ENCODE results near the gene SIRPA.
A peak's percentile ranks its signal among the peaks of the same experiment; 100 is the strongest.

SIRPA gene

GRCh38 chr20:1860446-1860845 lies 34.8 kb upstream of the SIRPA start:
- H3K9me3 Mint-ChIP-seq: no peaks in the 10 kb centered on the region
- H3K36me3 Mint-ChIP-seq (ENCODE audit: insufficient read depth): no peaks in the 10 kb centered on the region
- H3K27ac Mint-ChIP-seq: no peak overlapping the region
- no peaks in the 10 kb centered on the region for H3K4me1 Mint-ChIP-seq (ENCODE audit: low read depth in 2 of 2)
- H3K4me3 Mint-ChIP-seq: no peak overlapping the region
- DNase-seq (no peak), ATAC-seq (replicated peaks) (no peak)
- peaks cover 30 to 86% of the 10 kb centered on the region in 2 donors for H3K27me3 Mint-ChIP-seq

DNA sequence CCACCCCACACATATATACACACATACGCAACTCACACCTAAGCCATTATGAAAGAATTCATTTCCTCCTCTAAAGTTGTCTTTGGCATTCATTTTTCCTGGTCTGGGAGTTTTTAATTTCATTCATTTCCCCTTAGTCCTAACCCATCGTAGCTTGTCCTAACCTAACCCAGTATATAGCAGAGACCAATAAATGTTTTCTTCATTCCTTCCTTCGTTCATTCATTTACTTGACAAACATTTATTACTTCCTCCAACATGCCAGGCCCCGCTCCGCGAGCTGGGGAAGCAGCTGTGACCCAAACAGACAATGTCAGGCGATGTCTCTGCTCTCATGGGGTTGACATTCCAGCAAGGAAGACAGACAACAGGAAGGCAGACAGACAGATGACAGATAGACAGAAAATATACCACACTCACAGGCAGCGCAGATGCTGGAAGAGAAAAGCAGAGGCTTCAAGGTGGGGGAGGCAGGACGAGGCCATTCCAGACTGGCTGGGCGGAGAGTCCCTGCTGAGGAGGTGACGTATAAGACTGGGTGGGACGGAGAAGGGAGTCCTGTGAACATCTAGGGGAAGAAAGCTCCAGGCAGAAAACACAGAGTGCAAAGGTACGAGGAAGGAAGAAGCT lies 33.7 kb upstream of the SIRPA start:
- no peaks in the 10 kb centered on the region for H3K36me3 Mint-ChIP-seq (ENCODE audit: insufficient read depth)
- H3K4me3 Mint-ChIP-seq: no peak overlapping the region
- H3K9me3 Mint-ChIP-seq: no peaks in the 10 kb centered on the region
- ATAC-seq (replicated peaks) (no peak), DNase-seq (no peak)
- no peak overlapping the region for H3K27ac Mint-ChIP-seq
- peaks cover 25 to 86% of the 10 kb centered on the region in 2 donors for H3K27me3 Mint-ChIP-seq
- no peaks in the 10 kb centered on the region for H3K4me1 Mint-ChIP-seq (ENCODE audit: low read depth in 2 of 2)

GRCh38 chr20:1861996-1862662 lies 33.1 kb upstream of the SIRPA start:
- Mint-ChIP-seq H3K36me3 (ENCODE audit: insufficient read depth) (no peaks in the 10 kb centered on the region), H3K27me3 (peaks cover 31 to 91% of the 10 kb centered on the region in 2 donors), H3K27ac (no peak overlapping the region), H3K4me1 (ENCODE audit: low read depth in 2 of 2) (no peaks in the 10 kb centered on the region), H3K9me3 (no peaks in the 10 kb centered on the region), H3K4me3 (no peak overlapping the region)
- ATAC-seq (replicated peaks) (no peak), DNase-seq (no peak)

DNA sequence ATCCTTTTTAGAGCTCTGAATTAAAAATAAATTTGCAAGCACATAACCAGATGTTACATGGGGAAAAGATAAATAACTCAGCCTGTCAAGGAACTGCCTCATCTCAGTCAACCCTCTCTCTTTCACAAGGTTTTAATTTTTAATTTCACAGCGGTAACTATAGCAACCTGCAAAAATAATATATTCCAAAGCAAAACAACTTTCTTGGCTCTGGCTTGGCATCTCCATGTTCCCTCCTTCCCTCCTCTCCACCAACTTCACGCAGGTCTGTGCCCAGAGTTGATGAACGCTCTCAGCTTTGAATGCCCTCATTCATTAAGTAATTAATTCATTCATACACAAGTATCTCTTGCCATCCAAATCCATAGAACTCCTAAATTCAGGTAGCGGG lies 32.5 kb upstream of the SIRPA start:
- no peak for ATAC-seq (replicated peaks)

DNA sequence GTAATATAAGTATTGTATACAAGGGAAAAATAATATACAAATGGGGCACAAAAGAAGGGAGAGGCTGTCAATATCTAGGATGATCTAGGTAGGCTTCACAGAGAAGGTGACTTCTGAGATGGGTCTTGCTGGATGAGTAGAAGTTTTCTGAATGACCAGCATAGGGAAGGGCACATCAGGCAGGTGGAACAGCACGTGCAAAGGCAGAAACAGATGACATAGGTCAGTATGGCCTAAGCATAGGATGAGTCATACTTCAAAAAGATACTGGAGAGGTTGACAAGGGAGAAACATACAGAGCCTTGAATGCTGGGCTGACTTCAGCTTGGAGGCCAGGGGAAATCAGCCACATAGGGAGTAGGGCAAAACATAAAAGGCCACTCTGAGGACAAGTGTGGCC lies 31.9 kb upstream of the SIRPA start:
- no peak overlapping the region for H3K27ac Mint-ChIP-seq
- H3K27me3 Mint-ChIP-seq: peaks cover 39 to 89% of the 10 kb centered on the region in 2 donors
- DNase-seq: no peak
- H3K4me1 Mint-ChIP-seq (ENCODE audit: low read depth in 2 of 2): no peaks in the 10 kb centered on the region
- ATAC-seq (replicated peaks): no peak
- no peak overlapping the region for H3K4me3 Mint-ChIP-seq
- H3K36me3 Mint-ChIP-seq (ENCODE audit: insufficient read depth): no peaks in the 10 kb centered on the region
- no peaks in the 10 kb centered on the region for H3K9me3 Mint-ChIP-seq

More for the DNA sequence above, 32.5 kb upstream of the SIRPA start:
- Mint-ChIP-seq H3K4me1 (ENCODE audit: low read depth in 2 of 2) (no peaks in the 10 kb centered on the region), H3K9me3 (no peaks in the 10 kb centered on the region), H3K27me3 (peaks cover 34 to 91% of the 10 kb centered on the region in 2 donors), H3K36me3 (ENCODE audit: insufficient read depth) (no peaks in the 10 kb centered on the region), H3K4me3 (no peak overlapping the region), H3K27ac (no peak overlapping the region)
- DNase-seq: no peak

GRCh38 chr20:1866834-1867233 lies 28.4 kb upstream of the SIRPA start:
- no peak for ATAC-seq (replicated peaks)
- H3K9me3 Mint-ChIP-seq: no peaks in the 10 kb centered on the region
- no peak for DNase-seq
- H3K36me3 Mint-ChIP-seq (ENCODE audit: insufficient read depth): no peaks in the 10 kb centered on the region
- H3K4me1 Mint-ChIP-seq (ENCODE audit: low read depth in 2 of 2): peaks cover 0 to 2% of the 10 kb centered on the region in 2 donors
- no peak overlapping the region for H3K4me3 Mint-ChIP-seq
- no peak overlapping the region for H3K27ac Mint-ChIP-seq
- peaks cover 32 to 89% of the 10 kb centered on the region in 2 donors for H3K27me3 Mint-ChIP-seq

- no peak overlapping the region for H3K27ac Mint-ChIP-seq
- no peak overlapping the region for H3K4me3 Mint-ChIP-seq
- ATAC-seq (replicated peaks) (no peak), DNase-seq (no peak)
- peaks cover 31 to 81% of the 10 kb centered on the region in 2 donors for H3K27me3 Mint-ChIP-seq
- peaks cover 0 to 2% of the 10 kb centered on the region in 2 donors for H3K4me1 Mint-ChIP-seq (ENCODE audit: low read depth in 2 of 2)
- H3K36me3 Mint-ChIP-seq (ENCODE audit: insufficient read depth): no peaks in the 10 kb centered on the region
- H3K9me3 Mint-ChIP-seq: no peaks in the 10 kb centered on the region
Measured at GRCh38 chr20:1867495-1868260, 27.5 kb upstream of the SIRPA start.

GRCh38 chr20:1868856-1869255 lies 26.4 kb upstream of the SIRPA start:
- no peak for ATAC-seq (replicated peaks)
- Mint-ChIP-seq H3K36me3 (ENCODE audit: insufficient read depth) (no peaks in the 10 kb centered on the region), H3K27me3 (peaks cover 25 to 70% of the 10 kb centered on the region in 2 donors), H3K27ac (no peak overlapping the region), H3K4me3 (no peak overlapping the region), H3K4me1 (ENCODE audit: low read depth in 2 of 2) (peaks cover 0 to 2% of the 10 kb centered on the region in 2 donors), H3K9me3 (no peaks in the 10 kb centered on the region)
- DNase-seq: no peak

DNA sequence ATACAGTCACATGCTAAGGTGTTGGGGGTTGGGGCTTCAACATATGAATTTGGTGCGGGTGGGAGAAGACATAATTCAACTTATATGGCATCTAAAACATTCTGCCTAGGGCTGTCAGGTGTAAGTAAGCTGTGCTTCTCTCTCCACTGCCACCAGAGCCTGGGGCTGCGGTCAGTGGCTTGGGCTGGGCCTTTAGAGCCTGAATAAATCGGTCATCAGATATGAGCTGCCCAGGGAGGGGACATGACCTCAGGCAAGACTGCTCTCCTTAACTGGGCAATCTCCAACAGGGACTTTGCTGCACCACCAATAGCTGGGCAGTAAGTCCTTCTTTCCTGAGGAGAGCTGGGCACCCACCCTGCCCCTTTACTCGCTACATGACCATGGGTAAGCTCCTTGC lies 24.9 kb upstream of the SIRPA start:
- Mint-ChIP-seq H3K4me3 (no peak overlapping the region), H3K27me3 (peaks cover 25 to 75% of the 10 kb centered on the region in 2 donors), H3K9me3 (no peaks in the 10 kb centered on the region), H3K36me3 (ENCODE audit: insufficient read depth) (no peaks in the 10 kb centered on the region), H3K4me1 (ENCODE audit: low read depth in 2 of 2) (peaks cover 0 to 2% of the 10 kb centered on the region in 2 donors), H3K27ac (no peak overlapping the region)
- DNase-seq (no peak), ATAC-seq (replicated peaks) (no peak)

DNA sequence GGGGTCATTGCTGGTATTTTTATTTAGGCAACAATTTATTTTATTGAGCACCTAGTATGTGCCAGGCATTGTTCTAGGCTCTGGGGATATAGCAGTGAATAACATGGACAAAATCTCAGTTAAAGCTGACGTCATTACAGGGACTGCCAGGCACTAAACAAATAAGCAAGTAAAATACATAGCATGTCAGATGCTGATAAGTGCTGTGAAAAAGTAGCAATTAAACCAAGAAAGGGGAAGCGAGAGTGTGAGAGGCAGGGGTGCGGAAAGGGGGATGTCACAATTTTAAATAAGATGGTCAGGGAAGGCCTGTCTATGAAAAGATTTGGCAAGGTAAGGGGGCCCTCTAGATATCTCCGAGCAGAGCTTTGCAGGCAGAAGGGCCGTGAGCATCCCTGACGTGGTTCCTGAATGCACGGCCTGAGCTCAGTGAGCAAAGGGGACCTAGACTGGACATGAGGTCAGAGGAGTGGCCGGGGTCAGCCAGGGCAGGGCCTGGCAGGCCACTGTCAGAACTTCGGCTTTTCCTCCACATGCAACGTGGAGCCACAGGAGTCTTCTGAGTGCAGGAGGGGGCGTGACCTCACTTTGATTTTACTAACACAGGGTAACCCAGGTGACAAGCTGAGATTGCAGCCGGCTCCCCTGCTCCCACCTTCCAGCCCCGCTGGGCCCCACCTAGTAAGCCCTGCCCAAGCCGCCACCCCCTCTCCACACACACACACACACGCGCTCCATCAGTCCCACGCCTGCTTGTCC lies 24.2 kb upstream of the SIRPA start:
- H3K36me3 Mint-ChIP-seq (ENCODE audit: insufficient read depth): no peaks in the 10 kb centered on the region
- no peak for DNase-seq
- no peaks in the 10 kb centered on the region for H3K9me3 Mint-ChIP-seq
- no peak overlapping the region for H3K4me3 Mint-ChIP-seq
- H3K4me1 Mint-ChIP-seq (ENCODE audit: low read depth in 2 of 2): peaks cover 0 to 2% of the 10 kb centered on the region in 2 donors
- H3K27ac Mint-ChIP-seq: no peak overlapping the region
- peaks cover 25 to 69% of the 10 kb centered on the region in 2 donors for H3K27me3 Mint-ChIP-seq
- ATAC-seq (replicated peaks): peak; percentile 58

DNA sequence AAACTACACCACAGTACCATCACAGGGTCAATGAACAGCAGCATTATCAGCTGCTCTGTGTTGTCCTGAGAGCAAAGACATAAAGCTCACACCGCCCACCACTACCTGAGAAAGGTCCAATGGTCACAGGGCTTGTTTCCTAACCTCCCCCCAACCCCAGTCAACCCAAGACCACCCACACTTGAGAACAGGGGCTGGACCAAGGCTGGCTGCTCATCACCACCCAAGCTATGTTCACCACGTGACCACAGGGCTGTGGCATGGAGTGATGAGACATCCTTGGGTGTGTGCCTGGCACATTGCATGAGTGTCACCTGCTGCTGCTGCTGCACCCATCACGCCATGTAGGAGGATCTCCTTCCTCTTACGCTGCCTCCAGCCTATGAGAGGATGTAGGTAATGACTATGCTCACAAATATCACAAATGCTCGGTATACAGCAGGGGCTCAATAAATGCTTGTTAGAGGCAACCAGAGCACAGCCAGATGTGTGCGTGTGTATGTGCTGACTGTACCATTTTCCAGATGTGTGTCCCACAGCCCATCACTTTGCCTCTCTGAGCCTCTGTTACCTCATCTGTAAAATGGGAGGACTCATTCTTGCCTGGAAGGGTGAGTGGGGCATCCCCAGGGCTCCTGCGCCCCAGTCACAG lies 23.3 kb upstream of the SIRPA start:
- Mint-ChIP-seq H3K4me3 (no peak overlapping the region), H3K4me1 (ENCODE audit: low read depth in 2 of 2) (peaks cover 0 to 2% of the 10 kb centered on the region in 2 donors), H3K27me3 (peaks cover 18 to 60% of the 10 kb centered on the region in 2 donors), H3K36me3 (ENCODE audit: insufficient read depth) (no peaks in the 10 kb centered on the region), H3K9me3 (no peaks in the 10 kb centered on the region), H3K27ac (no peak overlapping the region)
- ATAC-seq (replicated peaks): no peak
- no peak for DNase-seq

GRCh38 chr20:1872459-1873097 lies 22.6 kb upstream of the SIRPA start:
- ATAC-seq (replicated peaks) (no peak), DNase-seq (no peak)
- H3K4me3 Mint-ChIP-seq: no peak overlapping the region
- H3K9me3 Mint-ChIP-seq: no peaks in the 10 kb centered on the region
- H3K27me3 Mint-ChIP-seq: peaks cover 13 to 53% of the 10 kb centered on the region in 2 donors
- peaks cover 0 to 2% of the 10 kb centered on the region in 2 donors for H3K4me1 Mint-ChIP-seq (ENCODE audit: low read depth in 2 of 2)
- H3K27ac Mint-ChIP-seq: no peak overlapping the region
- H3K36me3 Mint-ChIP-seq (ENCODE audit: insufficient read depth): no peaks in the 10 kb centered on the region
